A673 (cell line): ENCODE results near the gene ADAMTS12. TPM values are rescaled to one million over a fixed set of nuclear protein-coding genes. Genes with fewer than 3 reads are reported as not detected.

Experiments used
- BruUV-seq: library from RNA; stranded (reverse); fragments of 400-500 nt; replicated peaks from 2 replicates; lab custom pipeline; 2021; lab: Mats Ljungman, UMichigan
- CTCF ChIA-PET: fragments of 300-600 bp; sonication (Branson Sonifier 250); formaldehyde crosslinking; loops from one replicate; lab custom pipeline; 2022; ENCODE audit warnings: antibody characterized with exemption; lab: Charles Lee
- POLR2A ChIA-PET: fragments of 300-600 bp; sonication (Branson Sonifier 250); formaldehyde crosslinking; loops from one replicate; lab custom pipeline; 2022; ENCODE audit warnings: antibody characterized with exemption; ENCODE audit not compliant: low non-redundant PET; lab: Charles Lee
- DNase-seq: peaks from one replicate; pipeline ENCODE4 v3.0.0-alpha.2; 2015; ENCODE audit warnings: low spot score
- H3K27ac ChIP-seq: fragments of 200-600 bp; sonication (generic); 2 replicates; pipeline ENCODE4 v1.5.1; 2016; ENCODE audit warnings: mixed run types, low read depth, mild to moderate bottlenecking, mixed read lengths, antibody characterized with exemption, low read length; ENCODE audit not compliant: poor library complexity, severe bottlenecking
- H3K27me3 ChIP-seq: fragments of 200-600 bp; sonication (generic); replicated peaks from 2 replicates; pipeline ENCODE4 v1.6.1; 2017; ENCODE audit warnings: mixed run types, low read depth, mild to moderate bottlenecking, mixed read lengths, antibody characterized with exemption, low read length; ENCODE audit not compliant: insufficient read depth, poor library complexity
- H3K36me3 ChIP-seq: fragments of 200-600 bp; sonication (generic); 2 replicates; pipeline ENCODE4 v1.6.1; 2016; ENCODE audit warnings: mixed run types, mild to moderate bottlenecking, mixed read lengths, antibody characterized with exemption, low read length; ENCODE audit not compliant: insufficient read depth, poor library complexity, severe bottlenecking
- H3K4me1 ChIP-seq: fragments of 200-600 bp; sonication (generic); 2 replicates; pipeline ENCODE4 v1.6.1; 2017; ENCODE audit warnings: mixed run types, mild to moderate bottlenecking, mixed read lengths, antibody characterized with exemption, low read length; ENCODE audit not compliant: insufficient read depth, poor library complexity, severe bottlenecking
- H3K4me3 ChIP-seq: fragments of 200-600 bp; sonication (generic); 2 replicates; pipeline ENCODE4 v1.5.1; 2016; ENCODE audit warnings: low read depth, mixed run types, mild to moderate bottlenecking, mixed read lengths, low read length; ENCODE audit not compliant: poor library complexity, severe bottlenecking
- H3K9me3 ChIP-seq: fragments of 200-600 bp; sonication (generic); 2 replicates; pipeline ENCODE4 v1.6.1; 2016; ENCODE audit warnings: mixed run types, low read depth, mild to moderate bottlenecking, mixed read lengths, antibody characterized with exemption, low read length; ENCODE audit not compliant: poor library complexity, severe bottlenecking
- CTCF ChIP-seq: fragments of 300-800, 200-600 bp; sonication (generic); conservative IDR thresholded peaks from 2 replicates; pipeline ENCODE4 v1.5.1; 2017; ENCODE audit warnings: low read depth, mild to moderate bottlenecking, antibody characterized with exemption, low read length, moderate library complexity, mixed read lengths
- EZH2 ChIP-seq: fragments of 200-600 bp; sonication (generic); IDR thresholded peaks from 2 replicates; pipeline ENCODE4 v1.6.1; 2017; ENCODE audit warnings: borderline replicate concordance, low read depth, mild to moderate bottlenecking, mixed read lengths, antibody characterized with exemption, low read length; ENCODE audit not compliant: poor library complexity, severe bottlenecking
- intact Hi-C: fragments of 100-400 bp; cut with micrococcal nuclease; formaldehyde crosslinking; loops from one replicate; pipeline ENCODE4 v1.10.0; 2022; ENCODE audit not compliant: unreplicated experiment
- total RNA-seq: library from RNA; stranded (reverse); gene quantifications from 2 replicates; pipeline ENCODE4 v1.2.3, GENCODE V29; 2021

The ADAMTS12 gene
- total RNA-seq, 1 experiment from 2014 or later, result 0.84 TPM

- H3K36me3 ChIP-seq, result no peaks in the 10 kb centered on the region
- intact Hi-C loops, result no loop called here
- H3K27ac ChIP-seq, result no peak overlapping the region
- TF ChIP-seq CTCF (no peak), EZH2 (no peak)
- BruUV-seq, result no TSS peak
- CTCF ChIA-PET, result no interaction called here
- no peaks in the 10 kb centered on the region for H3K9me3 ChIP-seq
- H3K27me3 ChIP-seq, result no peaks in the 10 kb centered on the region
- DNase-seq, result peak; percentile 71
- no peak overlapping the region for H3K4me3 ChIP-seq
- peaks cover 6% of the 10 kb centered on the region for H3K4me1 ChIP-seq
- POLR2A ChIA-PET, result no interaction called here
These were observed 409.5 kb downstream of the ADAMTS12 start for GRCh38 chr5:33482335-33482734.

- ChIA-PET POLR2A (no interaction called here), CTCF (no interaction called here)
- Histone ChIP-seq H3K4me3 (no peak overlapping the region), H3K9me3 (no peaks in the 10 kb centered on the region), H3K27ac (no peak overlapping the region), H3K27me3 (no peaks in the 10 kb centered on the region), H3K4me1 (peaks cover 6% of the 10 kb centered on the region), H3K36me3 (no peaks in the 10 kb centered on the region)
- no TSS peak for BruUV-seq
- no peak for TF ChIP-seq EZH2
- TF ChIP-seq CTCF, result no peak
- no peak for DNase-seq
- intact Hi-C loops, result no loop called here
These were observed 410.9 kb downstream of the ADAMTS12 start for GRCh38 chr5:33480876-33481275.

GRCh38 chr5:33479311-33479710 is 412.5 kb downstream of the ADAMTS12 start:
- H3K36me3 ChIP-seq, result peaks cover 7% of the 10 kb centered on the region
- H3K27ac ChIP-seq, result no peak overlapping the region
- BruUV-seq, result no TSS peak
- H3K4me1 ChIP-seq, result peaks cover 6% of the 10 kb centered on the region
- no peak overlapping the region for H3K4me3 ChIP-seq
- TF ChIP-seq CTCF (no peak), EZH2 (no peak)
- H3K9me3 ChIP-seq, result no peaks in the 10 kb centered on the region
- DNase-seq, result no peak
- ChIA-PET CTCF (no interaction called here), POLR2A (no interaction called here)
- no peaks in the 10 kb centered on the region for H3K27me3 ChIP-seq
- intact Hi-C loops, result loop anchor here (10.0 kb wide), 1 partner anchor 325 kb away; no protein-coding TSS in a partner anchor
